ENCODE data around the gene COLEC12. TPM values are rescaled to one million over a fixed set of nuclear protein-coding genes. Genes with fewer than 3 reads are reported as not detected.

Gene COLEC12
- total and polyA plus RNA-seq, 10 of the 15 experiments (the other 5 are each of a cell fraction or from before 2014, with no cell fraction given): 0.04 to 0.05 TPM; not detected in 8

GRCh38 chr18:376311-376710 is 124.2 kb downstream of the COLEC12 start (continued):
- TF ChIP-seq ZBTB11 (CRISPR knock-in tag; IDR thresholded peaks at IDR 0.05): no peak
- TF ChIP-seq ZBED1 (IDR thresholded peaks at IDR 0.05; ENCODE audit: borderline replicate concordance): no peak
- no peak for TF ChIP-seq TARDBP (IDR thresholded peaks at IDR 0.05; ENCODE audit: borderline replicate concordance)
- TF ChIP-seq EGR1 (IDR thresholded peaks at IDR 0.05; ENCODE audit: borderline replicate concordance in 1 of 2, low read depth in 2 of 2, low read length in 2 of 2): no peak
- no peak for TF ChIP-seq NR2F1 (conservative IDR thresholded peaks at IDR 0.05)
- no peak for TF ChIP-seq RCOR1 (conservative IDR thresholded peaks at IDR 0.05; ENCODE audit: low read depth, low read length)
- no peak for TF ChIP-seq EZH2 (IDR thresholded peaks at IDR 0.05; ENCODE audit: borderline replicate concordance, control insufficient read depth, low read depth, low read length)
- TF ChIP-seq, protein P1, sequence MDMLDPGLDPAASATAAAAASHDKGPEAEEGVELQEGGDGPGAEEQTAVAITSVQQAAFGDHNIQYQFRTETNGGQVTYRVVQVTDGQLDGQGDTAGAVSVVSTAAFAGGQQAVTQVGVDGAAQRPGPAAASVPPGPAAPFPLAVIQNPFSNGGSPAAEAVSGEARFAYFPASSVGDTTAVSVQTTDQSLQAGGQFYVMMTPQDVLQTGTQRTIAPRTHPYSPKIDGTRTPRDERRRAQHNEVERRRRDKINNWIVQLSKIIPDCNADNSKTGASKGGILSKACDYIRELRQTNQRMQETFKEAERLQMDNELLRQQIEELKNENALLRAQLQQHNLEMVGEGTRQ (IDR thresholded peaks at IDR 0.05; ENCODE audit: borderline replicate concordance, low read depth, low read length): no peak
- TF ChIP-seq, protein P2, sequence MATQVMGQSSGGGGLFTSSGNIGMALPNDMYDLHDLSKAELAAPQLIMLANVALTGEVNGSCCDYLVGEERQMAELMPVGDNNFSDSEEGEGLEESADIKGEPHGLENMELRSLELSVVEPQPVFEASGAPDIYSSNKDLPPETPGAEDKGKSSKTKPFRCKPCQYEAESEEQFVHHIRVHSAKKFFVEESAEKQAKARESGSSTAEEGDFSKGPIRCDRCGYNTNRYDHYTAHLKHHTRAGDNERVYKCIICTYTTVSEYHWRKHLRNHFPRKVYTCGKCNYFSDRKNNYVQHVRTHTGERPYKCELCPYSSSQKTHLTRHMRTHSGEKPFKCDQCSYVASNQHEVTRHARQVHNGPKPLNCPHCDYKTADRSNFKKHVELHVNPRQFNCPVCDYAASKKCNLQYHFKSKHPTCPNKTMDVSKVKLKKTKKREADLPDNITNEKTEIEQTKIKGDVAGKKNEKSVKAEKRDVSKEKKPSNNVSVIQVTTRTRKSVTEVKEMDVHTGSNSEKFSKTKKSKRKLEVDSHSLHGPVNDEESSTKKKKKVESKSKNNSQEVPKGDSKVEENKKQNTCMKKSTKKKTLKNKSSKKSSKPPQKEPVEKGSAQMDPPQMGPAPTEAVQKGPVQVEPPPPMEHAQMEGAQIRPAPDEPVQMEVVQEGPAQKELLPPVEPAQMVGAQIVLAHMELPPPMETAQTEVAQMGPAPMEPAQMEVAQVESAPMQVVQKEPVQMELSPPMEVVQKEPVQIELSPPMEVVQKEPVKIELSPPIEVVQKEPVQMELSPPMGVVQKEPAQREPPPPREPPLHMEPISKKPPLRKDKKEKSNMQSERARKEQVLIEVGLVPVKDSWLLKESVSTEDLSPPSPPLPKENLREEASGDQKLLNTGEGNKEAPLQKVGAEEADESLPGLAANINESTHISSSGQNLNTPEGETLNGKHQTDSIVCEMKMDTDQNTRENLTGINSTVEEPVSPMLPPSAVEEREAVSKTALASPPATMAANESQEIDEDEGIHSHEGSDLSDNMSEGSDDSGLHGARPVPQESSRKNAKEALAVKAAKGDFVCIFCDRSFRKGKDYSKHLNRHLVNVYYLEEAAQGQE (IDR thresholded peaks at IDR 0.05; ENCODE audit: low read depth, low read length): no peak

Measured in GM12878 (cell line).